ENCODE measurements around the gene GNB4. TPM values are rescaled to one million over a fixed set of nuclear protein-coding genes. Genes with fewer than 3 reads are reported as not detected.

GNB4 gene
- total RNA-seq, 4 donors from 2014 or later: 18.2 to 110 (median 47.8) TPM

DNA sequence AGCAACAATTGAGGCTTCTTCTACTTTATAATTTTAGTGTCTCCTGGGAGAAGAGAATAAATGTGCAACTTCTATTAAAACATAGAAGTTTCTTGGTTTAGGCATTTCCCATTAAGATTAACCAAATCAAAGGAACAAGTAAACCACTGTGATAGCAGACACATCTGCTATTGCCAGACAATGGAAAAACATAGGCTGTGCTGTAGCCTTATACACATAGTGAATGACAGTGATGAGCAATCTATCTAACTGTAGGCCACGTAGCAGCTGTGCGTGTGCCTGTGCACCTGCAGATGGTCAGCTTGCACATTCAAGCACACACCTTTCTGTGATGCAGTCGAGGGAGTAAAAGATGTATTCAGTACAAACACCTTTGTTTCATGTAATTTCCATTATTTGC is 32.7 kb downstream of the GNB4 start:
- Histone ChIP-seq H3K27me3 (no peaks in the 10 kb centered on the region), H3K27ac (no peak overlapping the region), H3K4me3 (no peak overlapping the region), H3K4me1 (no peaks in the 10 kb centered on the region), H3K36me3 (no peaks in the 10 kb centered on the region), H3K9me3 (no peaks in the 10 kb centered on the region)
- DNase-seq: no peak
- intact Hi-C loops (cut with DNase I; ENCODE audit: low total_unique reads): no loop called here
- TF ChIP-seq POLR2A (IDR thresholded peaks at IDR 0.05) (no peak), CTCF (IDR thresholded peaks at IDR 0.05) (no peak)

DNA sequence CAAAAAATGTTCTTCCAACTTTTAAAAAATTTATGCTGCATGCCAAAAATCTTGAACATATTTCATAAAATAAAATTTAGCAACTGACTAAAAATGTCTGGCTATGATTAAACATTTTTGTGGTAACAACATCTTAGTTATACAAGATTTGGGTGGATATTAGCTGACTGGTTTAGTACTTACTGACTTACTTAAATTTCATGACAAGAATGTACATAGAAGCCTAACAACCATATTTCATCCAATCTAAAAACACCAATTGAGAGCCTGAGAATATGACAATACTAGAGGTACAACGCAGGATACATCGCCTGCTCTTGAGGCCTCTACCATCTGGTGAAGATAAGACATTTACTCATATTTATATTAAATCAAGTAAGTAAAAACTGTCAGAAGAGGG is 34.6 kb downstream of the GNB4 start:
- intact Hi-C loops (cut with DNase I; ENCODE audit: low total_unique reads): no loop called here
- Histone ChIP-seq H3K27ac (no peak overlapping the region), H3K4me3 (no peak overlapping the region), H3K9me3 (no peaks in the 10 kb centered on the region), H3K4me1 (no peaks in the 10 kb centered on the region), H3K27me3 (no peaks in the 10 kb centered on the region), H3K36me3 (no peaks in the 10 kb centered on the region)
- no peak for DNase-seq
- no peak for TF ChIP-seq POLR2A (IDR thresholded peaks at IDR 0.05)
- no peak for TF ChIP-seq CTCF (IDR thresholded peaks at IDR 0.05)

GRCh38 chr3:179415377-179415776 is 35.9 kb downstream of the GNB4 start:
- H3K36me3 ChIP-seq: no peaks in the 10 kb centered on the region
- H3K4me3 ChIP-seq: no peak overlapping the region
- no peaks in the 10 kb centered on the region for H3K4me1 ChIP-seq
- no peak overlapping the region for H3K27ac ChIP-seq
- intact Hi-C loops (cut with DNase I; ENCODE audit: low total_unique reads): no loop called here
- no peaks in the 10 kb centered on the region for H3K9me3 ChIP-seq
- no peak for DNase-seq
- H3K27me3 ChIP-seq: no peaks in the 10 kb centered on the region
- TF ChIP-seq CTCF (IDR thresholded peaks at IDR 0.05) (no peak), POLR2A (IDR thresholded peaks at IDR 0.05) (no peak)

DNA sequence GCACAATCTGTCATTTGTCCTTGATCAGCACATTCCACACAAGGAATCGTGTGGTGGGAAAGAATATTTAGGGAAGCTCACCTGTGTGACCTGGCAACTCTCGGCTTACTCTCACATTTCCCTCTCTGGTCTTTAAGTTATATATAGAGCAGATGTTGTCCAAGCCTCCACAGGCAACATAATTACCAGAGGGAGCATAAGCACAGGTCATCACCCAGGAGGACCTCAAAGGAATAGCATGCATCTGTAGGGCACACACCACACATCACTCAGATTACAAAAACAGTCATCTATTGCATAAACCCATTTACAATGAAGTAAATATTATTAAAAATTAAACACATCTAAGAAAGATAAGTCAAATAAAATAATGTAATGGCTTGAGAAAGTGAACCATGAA is 36.5 kb downstream of the GNB4 start:
- no peak overlapping the region for H3K4me3 ChIP-seq
- H3K4me1 ChIP-seq: no peaks in the 10 kb centered on the region
- intact Hi-C loops (cut with DNase I; ENCODE audit: low total_unique reads): no loop called here
- no peaks in the 10 kb centered on the region for H3K27me3 ChIP-seq
- H3K27ac ChIP-seq: no peak overlapping the region
- DNase-seq: no peak
- TF ChIP-seq CTCF (IDR thresholded peaks at IDR 0.05) (no peak), POLR2A (IDR thresholded peaks at IDR 0.05) (no peak)
- no peaks in the 10 kb centered on the region for H3K36me3 ChIP-seq
- no peaks in the 10 kb centered on the region for H3K9me3 ChIP-seq

- H3K36me3 ChIP-seq: no peaks in the 10 kb centered on the region
- no peak overlapping the region for H3K4me3 ChIP-seq
- no peaks in the 10 kb centered on the region for H3K9me3 ChIP-seq
- H3K27ac ChIP-seq: no peak overlapping the region
- DNase-seq: no peak
- H3K27me3 ChIP-seq: no peaks in the 10 kb centered on the region
- no peaks in the 10 kb centered on the region for H3K4me1 ChIP-seq
- intact Hi-C loops (cut with DNase I; ENCODE audit: low total_unique reads): no loop called here
- TF ChIP-seq POLR2A (IDR thresholded peaks at IDR 0.05) (no peak), CTCF (IDR thresholded peaks at IDR 0.05) (no peak)
Observed at GRCh38 chr3:179410999-179411398, 40.3 kb downstream of the GNB4 start.
